Activated T-helper 17 cell treated with anti-CD3 and anti-CD28 coated beads, Interleukin-2, amount 50 U/mL, for 72 hours (primary cell): ENCODE measurements around the gene TLCD5. TPM values are rescaled to one million over a fixed set of nuclear protein-coding genes. Genes with fewer than 3 reads are reported as not detected.

Source experiments
- ATAC-seq: fragments of 150-1000 bp; cut with Tn5 transposase; replicated peaks from 2 replicates; pipeline ENCODE4 v1.10.0; 2021; ENCODE audit warnings: mild to moderate bottlenecking, moderate library complexity
- H3K27ac Mint-ChIP-seq: one replicate; pipeline ENCODE4 v1.8.0; 2022; ENCODE audit warnings: mixed read lengths
- H3K27me3 Mint-ChIP-seq: one replicate; pipeline ENCODE4 v1.8.0; 2022; ENCODE audit warnings: mixed read lengths
- H3K36me3 Mint-ChIP-seq: one replicate; pipeline ENCODE4 v1.8.0; 2022; ENCODE audit warnings: low read depth, mild to moderate bottlenecking, mixed read lengths
- H3K4me1 Mint-ChIP-seq: one replicate; pipeline ENCODE4 v1.8.0; 2022; ENCODE audit warnings: mixed read lengths
- H3K4me3 Mint-ChIP-seq: one replicate; pipeline ENCODE4 v1.8.0; 2022; ENCODE audit warnings: mild to moderate bottlenecking, mixed read lengths
- H3K9me3 Mint-ChIP-seq: one replicate; pipeline ENCODE4 v1.8.0; 2022; ENCODE audit warnings: mixed read lengths
- total RNA-seq, 2 donors: library from RNA; stranded (reverse); gene quantifications; one replicate each; pipeline ENCODE4 v1.2.3, GENCODE V29; 2022

The TLCD5 gene
- total RNA-seq, 2 donors from 2014 or later = 0.13 to 1.2 TPM

GRCh38 chr11:120358729-120359128 lies 33.6 kb downstream of the TLCD5 start:
- ATAC-seq = no peak
- H3K27me3 Mint-ChIP-seq = peaks cover 6% of the 10 kb centered on the region
- no peak overlapping the region for H3K4me3 Mint-ChIP-seq
- no peak overlapping the region for H3K27ac Mint-ChIP-seq
- H3K36me3 Mint-ChIP-seq = no peaks in the 10 kb centered on the region
- no peaks in the 10 kb centered on the region for H3K4me1 Mint-ChIP-seq
- H3K9me3 Mint-ChIP-seq = no peaks in the 10 kb centered on the region

GRCh38 chr11:120363436-120363835 lies 38.3 kb downstream of the TLCD5 start:
- Mint-ChIP-seq H3K27me3 (no peaks in the 10 kb centered on the region), H3K4me1 (no peaks in the 10 kb centered on the region), H3K27ac (no peak overlapping the region), H3K9me3 (no peaks in the 10 kb centered on the region), H3K4me3 (no peak overlapping the region), H3K36me3 (no peaks in the 10 kb centered on the region)
- no peak for ATAC-seq

GRCh38 chr11:120365512-120365911 lies 40.4 kb downstream of the TLCD5 start:
- no peaks in the 10 kb centered on the region for H3K36me3 Mint-ChIP-seq
- H3K27me3 Mint-ChIP-seq = no peaks in the 10 kb centered on the region
- H3K9me3 Mint-ChIP-seq = no peaks in the 10 kb centered on the region
- H3K4me3 Mint-ChIP-seq = no peak overlapping the region
- ATAC-seq = no peak
- H3K27ac Mint-ChIP-seq = no peak overlapping the region
- H3K4me1 Mint-ChIP-seq = no peaks in the 10 kb centered on the region

- no peak overlapping the region for H3K4me3 Mint-ChIP-seq
- H3K4me1 Mint-ChIP-seq = no peaks in the 10 kb centered on the region
- H3K27me3 Mint-ChIP-seq = no peaks in the 10 kb centered on the region
- H3K36me3 Mint-ChIP-seq = no peaks in the 10 kb centered on the region
- no peak for ATAC-seq
- no peaks in the 10 kb centered on the region for H3K9me3 Mint-ChIP-seq
- no peak overlapping the region for H3K27ac Mint-ChIP-seq
Observed at GRCh38 chr11:120372296-120372695, 47.2 kb downstream of the TLCD5 start.

- Mint-ChIP-seq H3K9me3 (peaks cover 4% of the 10 kb centered on the region), H3K4me3 (no peak overlapping the region)
Observed at GRCh38 chr11:120375076-120375475, 50.0 kb downstream of the TLCD5 start.

GRCh38 chr11:120376547-120377182 lies 51.6 kb downstream of the TLCD5 start:
- Mint-ChIP-seq H3K36me3 (no peaks in the 10 kb centered on the region), H3K27me3 (peaks cover 3% of the 10 kb centered on the region), H3K9me3 (peaks cover 4% of the 10 kb centered on the region), H3K4me3 (no peak overlapping the region), H3K27ac (no peak overlapping the region), H3K4me1 (peaks cover 3% of the 10 kb centered on the region)
- ATAC-seq = no peak

More at GRCh38 chr11:120375076-120375475, 50.0 kb downstream of the TLCD5 start:
- H3K4me1 Mint-ChIP-seq = no peaks in the 10 kb centered on the region
- no peaks in the 10 kb centered on the region for H3K27me3 Mint-ChIP-seq
- ATAC-seq = no peak
- H3K27ac Mint-ChIP-seq = no peak overlapping the region
- H3K36me3 Mint-ChIP-seq = no peaks in the 10 kb centered on the region

GRCh38 chr11:120378474-120378873 lies 53.4 kb downstream of the TLCD5 start:
- Mint-ChIP-seq H3K27me3 (peaks cover 4% of the 10 kb centered on the region), H3K9me3 (peaks cover 4% of the 10 kb centered on the region), H3K4me3 (no peak overlapping the region), H3K36me3 (no peaks in the 10 kb centered on the region), H3K27ac (no peak overlapping the region), H3K4me1 (peaks cover 6% of the 10 kb centered on the region)
- ATAC-seq = no peak

GRCh38 chr11:120381401-120381800 lies 56.3 kb downstream of the TLCD5 start:
- ATAC-seq = no peak
- peaks cover 4% of the 10 kb centered on the region for H3K27me3 Mint-ChIP-seq
- peaks cover 4% of the 10 kb centered on the region for H3K9me3 Mint-ChIP-seq
- H3K27ac Mint-ChIP-seq = no peak overlapping the region
- no peaks in the 10 kb centered on the region for H3K36me3 Mint-ChIP-seq
- no peak overlapping the region for H3K4me3 Mint-ChIP-seq
- peaks cover 6% of the 10 kb centered on the region for H3K4me1 Mint-ChIP-seq

Other genes with a start within 250 kb of the TLCD5 start
- gene TRIM29, start 187.2 kb upstream of the TLCD5 start, total RNA-seq = not detected
- 1 to 10 TPM in 1 of 2 donors, under 1 TPM in 1; 0.97 to 1.3 TPM for gene OAF, start 114.3 kb upstream of the TLCD5 start, total RNA-seq
- under 1 TPM in 1 of 2 donors, not detected in 1; 0.13 TPM for gene POU2F3, start 85.2 kb upstream of the TLCD5 start, total RNA-seq
- 10 to 100 TPM; 12.9 to 21.5 TPM for gene ARHGEF12, start 11.1 kb downstream of the TLCD5 start, total RNA-seq
- not detected for gene GRIK4, start 186.4 kb downstream of the TLCD5 start, total RNA-seq